ENCODE results near the gene CROCC2. TPM values are rescaled to one million over a fixed set of nuclear protein-coding genes. Genes with fewer than 3 reads are reported as not detected.

Gene CROCC2
- total RNA-seq, 4 donors from 2014 or later, result 0.79 to 2.6 (median 1.8) TPM; not detected in 1

DNA sequence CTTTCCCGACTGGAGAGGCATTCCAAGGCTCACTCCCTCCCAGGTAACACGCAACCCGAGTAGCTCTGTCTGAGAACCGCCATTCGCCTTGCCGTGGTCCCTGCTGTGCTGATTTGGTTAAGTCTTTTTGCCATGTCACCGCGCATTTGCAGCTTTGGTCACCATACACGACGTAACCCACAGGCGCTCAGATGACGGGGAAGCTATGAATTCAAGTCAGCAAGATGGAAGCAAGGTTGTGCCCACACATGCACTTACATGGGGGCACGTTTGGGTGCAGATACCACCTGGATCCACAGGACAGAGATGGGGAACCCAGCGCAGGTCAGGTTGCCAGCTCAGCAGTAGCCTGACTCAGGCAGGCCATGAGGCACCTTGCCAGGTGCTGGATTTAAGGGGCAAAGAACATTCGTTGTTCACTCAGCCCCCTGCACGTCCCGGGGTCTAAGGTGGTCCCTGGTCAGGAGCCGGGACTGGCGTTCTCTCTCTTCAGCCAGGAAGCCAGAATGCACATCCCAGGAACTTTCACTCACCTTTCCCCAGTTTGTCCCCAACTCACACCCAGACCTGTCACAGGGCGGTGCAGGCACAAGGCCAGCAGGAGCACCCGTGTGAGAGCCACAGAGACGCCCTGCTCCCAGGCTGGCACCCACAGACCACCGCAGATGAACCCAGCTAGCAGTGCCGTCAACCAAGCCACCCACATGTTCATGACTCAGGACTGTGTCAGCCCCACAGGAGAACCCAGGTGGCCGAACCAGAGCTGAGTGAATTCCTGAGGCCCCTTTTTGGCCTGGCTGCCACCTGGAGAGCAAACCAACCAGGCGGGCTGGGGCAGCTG lies 112.1 kb downstream of the CROCC2 start:
- no peak for DNase-seq
- no peak overlapping the region for H3K4me3 ChIP-seq

DNA sequence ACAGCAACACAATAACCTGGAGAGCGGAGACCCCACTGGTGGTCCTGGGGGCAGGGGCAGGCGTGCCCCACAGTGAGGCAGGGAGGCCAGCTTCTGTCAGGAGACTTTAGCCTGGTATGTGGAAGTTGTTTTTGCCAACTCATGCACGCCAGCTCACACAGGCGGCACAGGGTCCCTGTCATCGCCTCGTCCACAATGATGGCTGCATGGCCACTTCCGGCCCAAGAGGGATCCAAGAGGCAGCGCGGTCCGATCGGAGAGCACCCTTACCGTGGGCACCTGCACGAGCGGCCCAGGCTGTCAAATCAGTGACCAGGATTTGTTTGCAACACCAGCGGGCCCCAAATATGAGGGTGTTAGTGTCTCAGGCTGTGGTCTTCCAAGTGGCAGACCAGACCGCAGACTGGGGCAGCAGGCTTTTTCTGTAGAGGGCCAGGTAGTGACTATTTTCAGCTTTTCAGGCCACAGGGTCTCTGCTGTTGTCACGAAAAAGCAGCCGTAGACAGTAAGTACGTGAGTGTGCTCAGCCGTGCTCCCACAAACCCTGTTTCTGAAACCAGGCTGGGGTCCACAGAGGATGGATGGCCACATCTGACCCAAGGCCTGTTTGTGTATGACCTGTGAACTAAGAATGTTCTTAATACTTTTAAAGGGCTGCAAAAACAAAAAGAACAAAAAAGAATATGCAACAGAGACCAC lies 113.5 kb downstream of the CROCC2 start:
- no peak overlapping the region for H3K27ac ChIP-seq
- H3K36me3 ChIP-seq, result no peaks in the 10 kb centered on the region
- TF ChIP-seq CTCF (IDR thresholded peaks at IDR 0.05) (no peak), POLR2A (IDR thresholded peaks at IDR 0.05) (no peak)
- H3K4me1 ChIP-seq, result no peaks in the 10 kb centered on the region
- no peak overlapping the region for H3K4me3 ChIP-seq
- no peak for DNase-seq
- intact Hi-C loops (cut with DNase I; ENCODE audit: low total_unique reads), result no loop called here
- no peaks in the 10 kb centered on the region for H3K27me3 ChIP-seq
- no peaks in the 10 kb centered on the region for H3K9me3 ChIP-seq

More for the DNA sequence above, 112.1 kb downstream of the CROCC2 start:
- Histone ChIP-seq H3K9me3 (no peaks in the 10 kb centered on the region), H3K27ac (no peak overlapping the region), H3K27me3 (no peaks in the 10 kb centered on the region), H3K4me1 (no peaks in the 10 kb centered on the region), H3K36me3 (no peaks in the 10 kb centered on the region)
- TF ChIP-seq CTCF (IDR thresholded peaks at IDR 0.05), result no peak
- no peak for TF ChIP-seq POLR2A (IDR thresholded peaks at IDR 0.05)
- intact Hi-C loops (cut with DNase I; ENCODE audit: low total_unique reads), result no loop called here

DNA sequence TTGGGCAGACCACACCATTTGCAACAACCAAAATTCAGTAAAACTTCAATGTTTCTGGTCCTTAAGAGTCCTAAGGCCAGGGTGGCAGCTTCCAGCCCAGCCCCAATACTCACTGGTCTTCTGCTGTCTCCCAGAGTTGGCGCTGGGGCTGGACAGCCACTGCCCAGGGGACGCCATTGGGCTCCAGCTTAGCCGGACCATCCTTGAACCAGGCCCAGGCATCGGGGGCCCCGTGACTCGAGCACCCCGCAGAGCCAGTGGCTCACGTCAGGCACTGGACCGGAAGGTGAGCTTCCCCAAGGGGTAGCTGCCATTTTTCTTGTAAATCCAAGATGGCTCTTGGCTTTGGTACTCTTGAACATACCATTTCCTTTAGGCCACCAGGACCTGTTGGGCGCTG lies 114.1 kb downstream of the CROCC2 start:
- Histone ChIP-seq H3K4me1 (no peaks in the 10 kb centered on the region), H3K9me3 (no peaks in the 10 kb centered on the region), H3K4me3 (no peak overlapping the region), H3K27ac (no peak overlapping the region), H3K27me3 (no peaks in the 10 kb centered on the region), H3K36me3 (no peaks in the 10 kb centered on the region)
- no peak for DNase-seq
- intact Hi-C loops (cut with DNase I; ENCODE audit: low total_unique reads), result no loop called here
- no peak for TF ChIP-seq POLR2A (IDR thresholded peaks at IDR 0.05)

- Histone ChIP-seq H3K4me3 (no peak overlapping the region), H3K4me1 (no peaks in the 10 kb centered on the region), H3K27me3 (no peaks in the 10 kb centered on the region), H3K36me3 (no peaks in the 10 kb centered on the region), H3K9me3 (peaks cover 0 to 4% of the 10 kb centered on the region in 2 donors), H3K27ac (no peak overlapping the region)
- no peak for DNase-seq
- TF ChIP-seq POLR2A (IDR thresholded peaks at IDR 0.05) (no peak), CTCF (IDR thresholded peaks at IDR 0.05) (no peak)
- intact Hi-C loops (cut with DNase I; ENCODE audit: low total_unique reads), result no loop called here
These were observed 114.6 kb downstream of the CROCC2 start for GRCh38 chr2:241020629-241021190.

DNA sequence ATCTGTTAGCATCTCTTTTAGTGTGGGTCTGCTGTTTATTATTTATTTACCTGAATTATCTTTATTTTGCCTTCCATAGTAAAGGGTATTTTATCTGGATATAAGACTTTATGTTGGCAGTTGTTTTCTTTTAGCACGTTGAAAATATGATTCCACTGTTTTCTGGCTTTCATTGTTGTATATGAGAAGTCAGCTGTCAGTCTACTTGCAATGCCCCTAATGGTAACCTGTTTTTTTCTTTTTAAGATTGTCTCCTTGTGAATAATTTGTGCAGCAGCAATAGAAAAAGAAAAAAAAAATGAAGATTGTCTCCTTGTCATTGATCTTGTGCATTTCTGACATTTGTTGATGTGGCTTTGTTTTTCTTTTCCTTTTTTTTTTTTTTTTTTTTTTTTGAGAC lies 119.5 kb downstream of the CROCC2 start:
- no peak for DNase-seq
- peaks cover 0 to 10% of the 10 kb centered on the region in 2 donors for H3K9me3 ChIP-seq
- H3K4me3 ChIP-seq, result no peak overlapping the region
- no peak for TF ChIP-seq CTCF (IDR thresholded peaks at IDR 0.05)
- intact Hi-C loops (cut with DNase I; ENCODE audit: low total_unique reads), result no loop called here
- H3K4me1 ChIP-seq, result no peaks in the 10 kb centered on the region
- H3K36me3 ChIP-seq, result no peaks in the 10 kb centered on the region
- H3K27ac ChIP-seq, result no peak overlapping the region
- no peaks in the 10 kb centered on the region for H3K27me3 ChIP-seq
